HG03457 (cell line): ENCODE measurements around the gene NR1I3.

ENCODE experiments used
- ATAC-seq: cut with Tn5 transposase; IDR thresholded peaks from one replicate; pipeline ENCODE4 v1.9.1; 2021; ENCODE audit warnings: moderate number of reproducible peaks; ENCODE audit not compliant: unreplicated experiment

The NR1I3 gene

GRCh38 chr1:161219078-161219892 lies 18.7 kb downstream of the NR1I3 start:
- ATAC-seq = no peak

DNA sequence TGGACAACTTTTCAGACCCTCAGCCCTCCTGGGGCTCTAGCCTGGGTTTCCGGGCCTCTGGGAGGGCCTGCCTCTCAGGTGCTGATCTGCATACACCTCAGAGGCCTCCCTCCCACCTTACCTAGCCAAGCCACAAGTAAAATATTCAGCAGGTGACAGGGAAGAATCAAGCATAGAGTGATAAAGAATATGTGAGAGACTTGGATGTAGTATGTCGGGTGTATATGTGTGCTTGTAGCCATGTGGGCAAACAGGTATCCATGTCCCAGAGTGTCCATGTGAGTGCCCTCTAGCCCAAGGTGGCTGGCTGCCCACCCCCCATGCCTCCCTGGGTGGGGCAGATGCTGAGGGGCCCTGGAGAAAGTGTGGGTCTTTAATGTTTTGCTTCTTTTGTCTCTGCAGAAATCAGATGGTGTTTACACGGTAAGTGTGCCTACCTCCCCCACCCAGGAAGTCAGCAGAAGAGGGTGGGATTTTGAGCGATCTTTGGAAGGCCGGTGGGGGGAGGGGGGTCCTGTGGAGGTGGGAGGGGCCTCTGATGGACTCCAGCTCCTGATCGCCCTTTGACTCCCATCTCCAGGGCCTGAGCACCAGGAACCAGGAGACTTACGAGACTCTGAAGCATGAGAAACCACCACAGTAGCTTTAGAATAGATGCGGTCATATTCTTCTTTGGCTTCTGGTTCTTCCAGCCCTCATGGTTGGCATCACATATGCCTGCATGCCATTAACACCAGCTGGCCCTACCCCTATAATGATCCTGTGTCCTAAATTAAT lies 19.5 kb downstream of the NR1I3 start:
- ATAC-seq = no peak

DNA sequence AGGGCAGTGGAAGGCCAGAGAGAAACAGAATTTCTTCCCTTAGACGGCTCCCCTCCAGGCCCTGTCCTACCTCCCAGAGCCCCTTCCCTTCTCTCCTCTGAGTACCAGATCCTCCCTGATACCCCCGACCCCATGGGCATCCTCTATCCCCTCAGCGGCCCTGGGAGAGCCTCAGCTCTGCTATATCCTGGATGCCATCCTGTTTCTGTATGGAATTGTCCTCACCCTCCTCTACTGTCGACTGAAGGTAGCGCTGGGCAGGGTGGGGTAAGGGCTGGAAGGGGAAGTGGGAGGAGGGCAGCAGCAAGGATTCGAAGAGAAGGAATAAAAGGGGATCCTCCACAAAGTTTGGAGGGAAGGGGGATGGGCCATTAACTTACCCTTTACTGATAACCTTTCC lies 20.2 kb downstream of the NR1I3 start:
- ATAC-seq = no peak

GRCh38 chr1:161216945-161217712 lies 20.9 kb downstream of the NR1I3 start:
- peak; percentile 75 for ATAC-seq

DNA sequence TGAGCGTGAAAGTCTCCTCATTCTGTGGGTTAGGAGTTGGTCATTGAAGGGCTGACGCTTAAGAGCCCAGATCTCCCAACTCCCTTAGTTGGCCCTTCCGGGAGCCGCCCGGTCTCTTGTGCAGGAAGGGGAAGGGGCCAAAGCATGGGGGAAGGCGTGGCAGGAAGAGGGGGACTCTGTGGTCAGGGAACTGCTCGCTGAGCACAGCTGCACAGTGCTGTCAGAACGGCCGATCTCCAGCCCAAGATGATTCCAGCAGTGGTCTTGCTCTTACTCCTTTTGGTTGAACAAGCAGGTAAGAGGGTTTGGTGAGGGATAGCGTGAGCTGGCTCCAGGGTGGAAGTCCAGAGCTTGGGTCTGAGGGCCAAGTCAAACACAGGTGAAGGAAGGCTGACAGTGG lies 22.9 kb downstream of the NR1I3 start, which contains the start of gene FCER1G:
FCER1G (plus strand) TSS at position 220 of the 400 bp plus-strand sequence; CDS start at position 247, 27 bp downstream.
- no peak for ATAC-seq

DNA sequence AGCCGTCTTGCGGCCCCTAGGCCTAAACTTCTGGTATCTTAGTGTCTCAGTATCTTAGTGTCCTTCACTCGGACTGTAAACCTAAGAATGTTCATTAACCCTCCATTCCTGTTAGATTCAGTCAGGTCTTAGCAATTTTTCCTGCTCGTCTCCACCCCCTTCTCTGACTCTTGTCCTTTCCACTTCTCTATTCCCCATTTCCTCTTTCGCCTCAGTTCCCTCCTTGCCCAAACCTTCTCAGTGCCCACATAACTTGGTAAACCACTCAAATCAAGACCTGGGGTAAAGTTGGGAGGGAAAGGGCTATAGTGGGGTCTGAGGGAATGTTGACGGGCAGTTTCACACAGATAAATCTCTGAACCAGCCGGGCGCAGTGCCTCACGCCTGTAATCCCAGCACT lies 23.6 kb downstream of the NR1I3 start:
- ATAC-seq = no peak

- ATAC-seq = no peak
Observed at GRCh38 chr1:161209790-161210409, 28.1 kb downstream of the NR1I3 start.

GRCh38 chr1:161207173-161207572 lies 30.8 kb downstream of the NR1I3 start:
- ATAC-seq = no peak

GRCh38 chr1:161206411-161207140 lies 31.4 kb downstream of the NR1I3 start:
- ATAC-seq = no peak

- peak; percentile 86 for ATAC-seq
Observed at GRCh38 chr1:161201836-161202712, 35.9 kb downstream of the NR1I3 start, which contains the start of gene NDUFS2. Gene NDUFS2, plus strand, starts transcription at chr1:161202367. Its CDS starts 19 bp downstream, at chr1:161202386.

- no peak for ATAC-seq
Observed at GRCh38 chr1:161200992-161201835, 36.8 kb downstream of the NR1I3 start.

GRCh38 chr1:161200421-161200991 lies 37.5 kb downstream of the NR1I3 start:
- no peak for ATAC-seq

DNA sequence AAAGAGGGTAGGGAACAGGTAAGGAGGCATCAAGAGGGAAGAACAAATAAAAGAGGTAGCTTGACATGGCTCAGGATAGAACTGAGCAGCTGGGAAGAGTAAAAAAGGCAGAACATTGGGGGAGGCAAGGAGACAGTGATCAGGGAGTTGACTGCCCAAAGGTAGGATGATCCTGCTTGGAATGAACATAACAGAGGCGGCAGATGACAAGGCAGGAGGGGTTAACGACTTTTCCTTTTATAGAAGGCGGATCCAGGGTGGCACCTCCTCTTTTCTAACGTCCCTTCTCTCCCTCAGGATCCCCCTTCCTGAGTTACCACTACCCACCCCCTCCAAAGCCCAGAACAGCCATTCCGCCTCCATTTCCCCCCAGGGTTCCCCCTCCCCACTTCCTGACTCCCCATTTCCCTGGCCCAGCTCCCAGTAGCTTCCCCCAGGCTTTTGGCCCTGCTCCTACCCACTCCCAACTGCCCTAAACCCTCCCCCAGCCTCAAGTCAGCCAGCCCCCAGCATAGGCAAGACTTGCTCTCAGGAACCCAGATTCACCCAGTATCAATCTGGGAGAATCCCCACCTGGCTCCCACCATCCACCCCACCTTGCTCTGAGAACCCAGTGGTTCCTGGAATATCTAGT lies 38.4 kb downstream of the NR1I3 start:
- no peak for ATAC-seq

DNA sequence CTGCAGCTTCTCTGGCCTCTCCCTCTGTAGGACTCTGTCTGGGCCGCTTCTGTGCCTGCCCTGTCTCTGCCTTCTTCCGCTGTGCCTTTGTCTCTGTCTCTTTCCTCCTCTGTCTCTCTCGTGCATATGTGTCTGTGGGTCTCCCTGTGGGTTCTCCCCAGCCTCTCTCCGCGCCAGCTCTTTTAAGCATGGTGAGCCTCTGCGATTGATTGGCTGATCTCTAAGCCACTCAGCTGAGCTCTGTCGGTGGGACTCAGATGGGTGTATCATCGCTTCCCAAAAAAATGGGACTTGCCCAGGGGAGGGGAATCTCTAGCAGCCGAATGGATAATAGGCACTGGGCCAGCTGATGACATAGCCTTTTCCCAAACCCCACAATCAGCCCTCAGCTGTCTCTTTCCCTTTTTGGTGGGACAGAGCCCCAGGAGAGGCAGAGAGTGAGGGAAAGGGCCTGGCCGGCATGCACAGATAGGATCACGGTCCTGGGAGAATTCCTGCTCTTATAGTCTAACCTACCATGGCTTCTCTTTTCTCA lies 39.0 kb downstream of the NR1I3 start, which contains the start of gene ADAMTS4:
ADAMTS4 (minus strand) TSS at position 158 of the 535 bp plus-strand sequence. CDS start 427 bp downstream, outside the sequence.
- no peak for ATAC-seq

GRCh38 chr1:161198194-161198896 lies 39.7 kb downstream of the NR1I3 start:
- ATAC-seq = no peak

- ATAC-seq = no peak
Observed at GRCh38 chr1:161197560-161198193, 40.3 kb downstream of the NR1I3 start.
